GM10248 (cell line): Measurements from ENCODE around the gene HES1.

Experiments
- CTCF ChIA-PET: fragments of 300-600 bp; sonication (Branson Sonifier 250); formaldehyde crosslinking; extraction: SDS; loops from one replicate; lab custom pipeline; 2021; ENCODE audit warnings: antibody characterized with exemption; lab: Yijun Ruan, JAX
- POLR2A ChIA-PET: fragments of 350-650 bp; sonication (Branson Sonifier 250); formaldehyde crosslinking; extraction: SDS; loops from one replicate; lab custom pipeline; 2020; ENCODE audit warnings: antibody characterized with exemption; lab: Yijun Ruan, JAX
- DNase-seq: peaks from one replicate; pipeline ENCODE4 v3.0.0; 2012; ENCODE audit errors: extremely low spot score
- CTCF ChIP-seq: IDR thresholded peaks from 2 replicates; pipeline ENCODE4 v1.5.1; 2012; ENCODE audit warnings: mild to moderate bottlenecking, low read depth; ENCODE audit errors: extremely low read depth, missing control alignments, control extremely low read depth

HES1 gene

GRCh38 chr3:194163697-194164096 is 27.7 kb downstream of the HES1 start:
- POLR2A ChIA-PET: no interaction called here
- CTCF ChIA-PET: no interaction called here
- TF ChIP-seq CTCF: no peak
- no peak for DNase-seq

GRCh38 chr3:194164861-194165260 is 28.9 kb downstream of the HES1 start:
- POLR2A ChIA-PET: no interaction called here
- CTCF ChIA-PET: interaction anchor here (1.2 kb wide), 1 partner anchor 80 kb away, joined by 3 read pairs; no protein-coding TSS in a partner anchor
- no peak for TF ChIP-seq CTCF
- no peak for DNase-seq

GRCh38 chr3:194165271-194166018 is 29.5 kb downstream of the HES1 start:
- ChIA-PET CTCF (interaction anchor here (1.1 to 1.2 kb wide), 2 partner anchors 81 to 144 kb away, joined by 3 read pairs; no protein-coding TSS in a partner anchor), POLR2A (no interaction called here)
- no peak for TF ChIP-seq CTCF
- no peak for DNase-seq

- ChIA-PET CTCF (interaction anchor here (1.1 to 1.5 kb wide), 2 partner anchors 16 to 142 kb away, joined by 3 to 7 read pairs; no protein-coding TSS in a partner anchor), POLR2A (no interaction called here)
- TF ChIP-seq CTCF: no peak
- no peak for DNase-seq
These were observed 30.9 kb downstream of the HES1 start for GRCh38 chr3:194166682-194167479.

GRCh38 chr3:194167480-194168282 is 31.7 kb downstream of the HES1 start:
- ChIA-PET POLR2A (no interaction called here), CTCF (interaction anchor here (1.5 kb wide), 1 partner anchor 15 kb away, joined by 7 read pairs; no protein-coding TSS in a partner anchor)
- DNase-seq: no peak
- no peak for TF ChIP-seq CTCF

GRCh38 chr3:194168994-194169393 is 33.0 kb downstream of the HES1 start:
- DNase-seq: no peak
- POLR2A ChIA-PET: no interaction called here
- CTCF ChIA-PET: no interaction called here
- TF ChIP-seq CTCF: no peak
